H9 (cell line): Measurements from ENCODE around the gene FABP3. TPM values are rescaled to one million over a fixed set of nuclear protein-coding genes. Genes with fewer than 3 reads are reported as not detected.

ENCODE experiments used
- DNase-seq: peaks from one replicate; pipeline ENCODE4 v3.0.0-alpha.2; 2017
- H2AFZ ChIP-seq: one replicate; pipeline ENCODE4 v1.6.1; 2013; ENCODE audit warnings: mild to moderate bottlenecking, low read length, control low read depth, moderate library complexity
- H2AK5ac ChIP-seq: 2 replicates; pipeline ENCODE4 v1.6.1; 2013; ENCODE audit warnings: low read length, control low read depth, mixed read lengths; ENCODE audit not compliant: insufficient read length
- H2BK120ac ChIP-seq: one replicate; pipeline ENCODE4 v1.6.1; 2013; ENCODE audit warnings: low read depth, mild to moderate bottlenecking, low read length, control low read depth, inconsistent platforms; ENCODE audit not compliant: poor library complexity, severe bottlenecking
- H2BK12ac ChIP-seq: 2 replicates; pipeline ENCODE4 v1.6.1; 2013; ENCODE audit warnings: low read length, control low read depth, mixed read lengths, low read depth; ENCODE audit not compliant: insufficient read length
- H2BK15ac ChIP-seq: 2 replicates; pipeline ENCODE4 v1.6.1; 2013; ENCODE audit warnings: low read depth, low read length, control low read depth
- H2BK20ac ChIP-seq: one replicate; pipeline ENCODE4 v1.6.1; 2013; ENCODE audit warnings: low read depth, mild to moderate bottlenecking, low read length, control low read depth, inconsistent platforms; ENCODE audit not compliant: poor library complexity, severe bottlenecking
- H2BK5ac ChIP-seq: 2 replicates; pipeline ENCODE4 v1.6.1; 2013; ENCODE audit warnings: low read length, control low read depth, mixed read lengths; ENCODE audit not compliant: insufficient read length
- H3K14ac ChIP-seq: 2 replicates; pipeline ENCODE4 v1.6.1; 2013; ENCODE audit warnings: low read length, control low read depth; ENCODE audit not compliant: insufficient read depth
- H3K18ac ChIP-seq: 2 replicates; pipeline ENCODE4 v1.6.1; 2013; ENCODE audit warnings: low read depth, mild to moderate bottlenecking, mixed read lengths, low read length, control low read depth; ENCODE audit not compliant: insufficient read length
- H3K23ac ChIP-seq: 2 replicates; pipeline ENCODE4 v1.6.1; 2013; ENCODE audit warnings: low read length, control low read depth, mixed read lengths, low read depth; ENCODE audit not compliant: insufficient read length
- H3K23me2 ChIP-seq: 2 replicates; pipeline ENCODE4 v1.6.1; 2013; ENCODE audit warnings: low read depth, mild to moderate bottlenecking, mixed read lengths, low read length, control low read depth; ENCODE audit not compliant: insufficient read length, poor library complexity, severe bottlenecking
- H3K27ac ChIP-seq: 2 replicates; pipeline ENCODE4 v1.5.1; 2013; ENCODE audit warnings: low read length, control low read depth, mixed read lengths, low read depth; ENCODE audit not compliant: insufficient read length
- H3K27me3 ChIP-seq: 2 replicates; pipeline ENCODE4 v1.6.1; 2013; ENCODE audit warnings: low read length, control low read depth, inconsistent platforms; ENCODE audit not compliant: insufficient read depth
- H3K4ac ChIP-seq: 2 replicates; pipeline ENCODE4 v1.6.1; 2013; ENCODE audit warnings: low read depth, mild to moderate bottlenecking, control low read depth, inconsistent platforms, low read length, moderate library complexity
- H3K4me1 ChIP-seq: 2 replicates; pipeline ENCODE4 v1.6.1; 2013; ENCODE audit warnings: low read length, control low read depth, inconsistent platforms; ENCODE audit not compliant: insufficient read depth
- H3K4me2 ChIP-seq: 2 replicates; pipeline ENCODE4 v1.6.1; 2013; ENCODE audit warnings: low read length, control low read depth, mixed read lengths; ENCODE audit not compliant: insufficient read length, insufficient read depth
- H3K56ac ChIP-seq: 2 replicates; pipeline ENCODE4 v1.6.1; 2013; ENCODE audit warnings: low read depth, mild to moderate bottlenecking, mixed read lengths, low read length, control low read depth; ENCODE audit not compliant: insufficient read length
- H3K79me1 ChIP-seq: 2 replicates; pipeline ENCODE4 v1.6.1; 2013; ENCODE audit warnings: low read depth, mild to moderate bottlenecking, moderate library complexity, low read length, control low read depth, inconsistent platforms; ENCODE audit not compliant: insufficient read depth, poor library complexity, severe bottlenecking
- H3K79me2 ChIP-seq: 2 replicates; pipeline ENCODE4 v1.6.1; 2013; ENCODE audit warnings: low read length, control low read depth, inconsistent platforms; ENCODE audit not compliant: insufficient read depth
- H3K9ac ChIP-seq: 2 replicates; pipeline ENCODE4 v1.6.1; 2013; ENCODE audit warnings: low read length, control low read depth, mixed read lengths; ENCODE audit not compliant: insufficient read length; ENCODE audit errors: extremely low read depth
- H3K9me3 ChIP-seq: one replicate; pipeline ENCODE4 v1.6.1; 2013; ENCODE audit warnings: low read depth, low read length, inconsistent platforms; ENCODE audit not compliant: control insufficient read depth
- H3T11ph ChIP-seq: one replicate; pipeline ENCODE4 v1.6.1; 2013; ENCODE audit warnings: mild to moderate bottlenecking, low read length, control low read depth, inconsistent platforms
- H4K20me1 ChIP-seq: one replicate; pipeline ENCODE4 v1.6.1; 2013; ENCODE audit not compliant: control insufficient read depth, insufficient read length, insufficient read depth
- H4K5ac ChIP-seq: 2 replicates; pipeline ENCODE4 v1.6.1; 2013; ENCODE audit warnings: low read depth, mild to moderate bottlenecking, mixed read lengths, low read length, control low read depth; ENCODE audit not compliant: insufficient read length
- H4K8ac ChIP-seq: replicated peaks from 2 replicates; pipeline ENCODE4 v1.6.1; 2013; ENCODE audit warnings: low read length, control low read depth, mixed read lengths, low read depth; ENCODE audit not compliant: insufficient read length
- H4K91ac ChIP-seq: 2 replicates; pipeline ENCODE4 v1.6.1; 2013; ENCODE audit warnings: low read depth, mild to moderate bottlenecking, moderate library complexity, mixed read lengths, low read length, control low read depth; ENCODE audit not compliant: insufficient read length
- H3K27ac Mint-ChIP-seq, 3 experiments: 2 replicates in 2 of 3; 3 replicates in 1 of 3; pipeline ENCODE4 v1.8.0; 2020 to 2021; ENCODE audit warnings: mixed read lengths in 3 of 3, mild to moderate bottlenecking in 1 of 3, moderate library complexity in 1 of 3
- H3K27me3 Mint-ChIP-seq: 2 replicates; pipeline ENCODE4 v1.8.0; 2021; ENCODE audit warnings: low read depth, mild to moderate bottlenecking, moderate library complexity, mixed read lengths
- H3K36me3 Mint-ChIP-seq, 3 experiments: 2 replicates in 2 of 3; 3 replicates in 1 of 3; pipeline ENCODE4 v1.8.0; 2020 to 2021; ENCODE audit warnings: low read depth in 3 of 3, mixed read lengths in 3 of 3; ENCODE audit not compliant: insufficient read depth in 1 of 3
- H3K4me1 Mint-ChIP-seq, 2 experiments: 2 replicates each; pipeline ENCODE4 v1.8.0; 2020; ENCODE audit warnings: mixed read lengths in 2 of 2
- H3K4me3 Mint-ChIP-seq, 2 experiments: 2 replicates in 1 of 2; 3 replicates in 1 of 2; pipeline ENCODE4 v1.8.0; 2020 to 2021; ENCODE audit warnings: mild to moderate bottlenecking in 2 of 2, mixed read lengths in 2 of 2, moderate library complexity in 1 of 2
- H3K9me3 Mint-ChIP-seq, 2 experiments: 2 replicates in 1 of 2; 3 replicates in 1 of 2; pipeline ENCODE4 v1.8.0; 2020; ENCODE audit warnings: mild to moderate bottlenecking in 2 of 2, mixed read lengths in 2 of 2, moderate library complexity in 1 of 2
- CTCF ChIP-seq: fragments of 200-600 bp; sonication (generic); conservative IDR thresholded peaks from 3 replicates; pipeline ENCODE4 v1.8.0; 2021; ENCODE audit warnings: antibody characterized with exemption, mild to moderate bottlenecking
- WGBS: extraction: QIAGEN DNeasy Blood & Tissue Kit; methylation state at CpG from one replicate; pipeline ENCODE4 v1.1.7; 2013; ENCODE audit warnings: missing lambda C conversion rate, low lambda C conversion rate, mixed read lengths; ENCODE audit not compliant: insufficient read length; ENCODE audit errors: extremely low coverage; 5-methylcytosine and 5-hydroxymethylcytosine counted together
- total RNA-seq: library from RNA; stranded (reverse); gene quantifications from 2 replicates; pipeline ENCODE4 v1.2.1, GENCODE V29; 2021

Gene FABP3
- total RNA-seq, 1 experiment from 2014 or later: 9.0 TPM

GRCh38 chr1:31368611-31369107 is 4.2 kb downstream of the FABP3 start:
- Histone ChIP-seq H3K79me1 (no peaks in the 10 kb centered on the region), H4K20me1 (no peaks in the 10 kb centered on the region), H3K14ac (no peak overlapping the region), H3K4me1 (peaks cover 13% of the 10 kb centered on the region), H3K27me3 (no peaks in the 10 kb centered on the region), H2BK120ac (no peak overlapping the region), H3K9me3 (no peaks in the 10 kb centered on the region), H3K27ac (no peak overlapping the region), H2BK20ac (no peak overlapping the region), H4K8ac (no peak overlapping the region), H3K4ac (no peak overlapping the region), H2AK5ac (no peak overlapping the region), H2AFZ (no peak overlapping the region), H2BK5ac (no peak overlapping the region), H3K18ac (no peak overlapping the region), H3K23ac (no peak overlapping the region), H3K4me2 (no peak overlapping the region), H3K56ac (no peak overlapping the region), H3K9ac (no peak overlapping the region), H4K5ac (no peak overlapping the region), H2BK12ac (no peak overlapping the region), H3K23me2 (peaks cover 10% of the 10 kb centered on the region), H2BK15ac (no peak overlapping the region), H3T11ph (no peak overlapping the region), H4K91ac (no peak overlapping the region), H3K79me2 (no peaks in the 10 kb centered on the region)
- Mint-ChIP-seq H3K27ac (no peak overlapping the region), H3K9me3 (no peaks in the 10 kb centered on the region; a peak in 1 of 5 replicates), H3K4me3 (no peak overlapping the region), H3K27me3 (peaks cover 7% of the 10 kb centered on the region), H3K36me3 (peaks cover 18 to 37% (median 25%) of the 10 kb centered on the region in 3 experiments; a peak in 6 of 7 replicates), H3K4me1 (peaks cover 35 to 55% of the 10 kb centered on the region in 2 experiments)
- DNase-seq: no peak
- no CpG with 5 or more reads among the region's 3 CpGs for WGBS
- no peak for TF ChIP-seq CTCF
